Nephron progenitor cell (in vitro differentiated cells): Measurements from ENCODE around the gene HIVEP3.

Experiments used
- DNase-seq: peaks from one replicate; pipeline ENCODE4 v3.0.0; 2021
- H3K27ac Mint-ChIP-seq: 2 replicates; pipeline ENCODE4 v1.8.0; 2021; ENCODE audit warnings: mild to moderate bottlenecking, moderate library complexity, mixed read lengths
- H3K27me3 Mint-ChIP-seq: 2 replicates; pipeline ENCODE4 v1.8.0; 2021; ENCODE audit warnings: mild to moderate bottlenecking, low read depth, mixed read lengths; ENCODE audit not compliant: poor library complexity
- H3K36me3 Mint-ChIP-seq: 2 replicates; pipeline ENCODE4 v1.8.0; 2021; ENCODE audit warnings: low read depth, mixed read lengths
- H3K4me1 Mint-ChIP-seq: 2 replicates; pipeline ENCODE4 v1.8.0; 2021; ENCODE audit warnings: mixed read lengths
- H3K4me3 Mint-ChIP-seq: 2 replicates; pipeline ENCODE4 v1.8.0; 2021; ENCODE audit warnings: mild to moderate bottlenecking, moderate library complexity, mixed read lengths
- H3K9me3 Mint-ChIP-seq: 2 replicates; pipeline ENCODE4 v1.8.0; 2021; ENCODE audit warnings: mild to moderate bottlenecking, moderate library complexity, mixed read lengths
- CTCF ChIP-seq: fragments of 200-600 bp; sonication (generic); IDR thresholded peaks from 2 replicates; pipeline ENCODE4 v1.5.0; 2021; ENCODE audit warnings: antibody characterized with exemption

The HIVEP3 gene

GRCh38 chr1:41547336-41547735 lies 371.4 kb downstream of the HIVEP3 start:
- H3K27me3 Mint-ChIP-seq: peaks cover 15% of the 10 kb centered on the region
- no peak overlapping the region for H3K27ac Mint-ChIP-seq
- DNase-seq: no peak
- no peak overlapping the region for H3K4me3 Mint-ChIP-seq
- no peaks in the 10 kb centered on the region for H3K36me3 Mint-ChIP-seq
- peaks cover 6% of the 10 kb centered on the region for H3K4me1 Mint-ChIP-seq
- H3K9me3 Mint-ChIP-seq: peaks cover 24% of the 10 kb centered on the region
- TF ChIP-seq CTCF: no peak

- no peak overlapping the region for H3K27ac Mint-ChIP-seq
- H3K27me3 Mint-ChIP-seq: peaks cover 20% of the 10 kb centered on the region
- DNase-seq: no peak
- H3K9me3 Mint-ChIP-seq: peaks cover 24% of the 10 kb centered on the region
- TF ChIP-seq CTCF: no peak
- H3K4me1 Mint-ChIP-seq: peaks cover 6% of the 10 kb centered on the region
- no peak overlapping the region for H3K4me3 Mint-ChIP-seq
- no peaks in the 10 kb centered on the region for H3K36me3 Mint-ChIP-seq
Measured at GRCh38 chr1:41546833-41547135, 371.9 kb downstream of the HIVEP3 start.

- Mint-ChIP-seq H3K27ac (no peak overlapping the region), H3K4me1 (peaks cover 6% of the 10 kb centered on the region), H3K27me3 (peaks cover 21% of the 10 kb centered on the region), H3K4me3 (no peak overlapping the region), H3K9me3 (peaks cover 24% of the 10 kb centered on the region), H3K36me3 (no peaks in the 10 kb centered on the region)
- no peak for TF ChIP-seq CTCF
- no peak for DNase-seq
Measured at GRCh38 chr1:41545996-41546832, 372.5 kb downstream of the HIVEP3 start.

DNA sequence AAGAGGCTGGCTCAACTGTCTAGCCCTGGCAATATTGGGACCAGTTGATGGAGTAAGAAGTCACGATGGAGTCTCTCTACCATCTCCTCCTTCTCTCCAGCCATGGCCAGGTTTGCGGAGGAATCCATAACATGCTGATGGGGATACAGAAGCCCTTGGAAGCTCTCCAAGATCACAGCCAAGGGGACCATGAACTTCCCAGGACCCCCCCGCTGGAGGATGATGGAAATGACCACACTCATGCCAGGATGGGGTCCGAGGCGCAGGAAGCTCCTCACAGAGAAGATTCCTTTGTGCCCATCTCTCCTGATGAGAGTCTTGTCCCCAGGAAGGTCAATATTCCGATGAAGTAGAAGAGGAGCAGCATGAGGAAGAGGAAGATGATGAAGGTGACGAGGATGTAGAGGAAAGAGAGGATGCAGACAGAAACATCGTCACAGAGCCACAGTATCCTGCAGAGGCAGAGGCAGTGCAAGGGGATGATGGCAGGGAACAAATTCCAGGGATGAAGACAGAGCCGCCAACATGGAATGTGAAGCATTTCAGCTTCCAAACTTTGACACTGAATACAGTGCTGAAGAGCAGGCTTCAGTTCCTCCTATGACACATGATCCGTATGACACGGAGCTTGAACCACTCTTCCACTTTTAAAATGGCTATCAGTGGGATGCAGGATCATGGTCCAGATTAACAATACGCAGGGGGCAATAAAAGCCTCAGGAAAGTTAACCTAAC lies 376.4 kb downstream of the HIVEP3 start:
- H3K4me1 Mint-ChIP-seq: peaks cover 23% of the 10 kb centered on the region
- H3K27ac Mint-ChIP-seq: no peak overlapping the region
- H3K4me3 Mint-ChIP-seq: no peak overlapping the region
- DNase-seq: no peak
- no peaks in the 10 kb centered on the region for H3K36me3 Mint-ChIP-seq
- peaks cover 16% of the 10 kb centered on the region for H3K27me3 Mint-ChIP-seq
- TF ChIP-seq CTCF: no peak
- peaks cover 10% of the 10 kb centered on the region for H3K9me3 Mint-ChIP-seq

GRCh38 chr1:41541592-41541952 lies 377.1 kb downstream of the HIVEP3 start:
- no peak for DNase-seq
- Mint-ChIP-seq H3K27ac (no peak overlapping the region), H3K9me3 (peaks cover 10% of the 10 kb centered on the region), H3K27me3 (peaks cover 16% of the 10 kb centered on the region), H3K36me3 (no peaks in the 10 kb centered on the region), H3K4me3 (no peak overlapping the region), H3K4me1 (peaks cover 31% of the 10 kb centered on the region)
- no peak for TF ChIP-seq CTCF
